Thoracic aorta (tissue), 2 donors: ENCODE data around the gene ATG10. TPM values are rescaled to one million over a fixed set of nuclear protein-coding genes. Genes with fewer than 3 reads are reported as not detected.

Experiments
- ATAC-seq: fragments of 150-250 bp; one replicate; pipeline ENCODE4 v1.8.0; 2017; ENCODE audit warnings: low read depth; ENCODE audit not compliant: insufficient number of reproducible peaks, low FRiP score
- DNase-seq: peaks from one replicate; pipeline ENCODE4 v3.0.0-alpha.2; 2020; ENCODE audit warnings: low spot score
- H3K27ac ChIP-seq, 2 donors: fragments of 200-600 bp; sonication (generic); 1 replicate in 1 of 2; 2 replicates in 1 of 2; pipeline ENCODE4 v1.5.1; 2016; ENCODE audit warnings: mild to moderate bottlenecking in 2 of 2, moderate library complexity in 2 of 2
- H3K27me3 ChIP-seq: fragments of 200-600 bp; sonication (generic); replicated peaks from 2 replicates; pipeline ENCODE4 v1.6.0; 2016; ENCODE audit warnings: mild to moderate bottlenecking; ENCODE audit not compliant: insufficient read depth
- H3K36me3 ChIP-seq: fragments of 200-600 bp; sonication (generic); one replicate; pipeline ENCODE4 v1.5.1; 2016
- H3K4me1 ChIP-seq, 2 donors: fragments of 200-600 bp; sonication (generic); 1 replicate in 1 of 2; 2 replicates in 1 of 2; pipeline versions ENCODE4 v1.5.1 to v1.6.0; 2016; ENCODE audit warnings: low read depth in 2 of 2, mild to moderate bottlenecking in 1 of 2; ENCODE audit not compliant: control insufficient read depth in 1 of 2
- H3K4me3 ChIP-seq: fragments of 200-600 bp; sonication (generic); 2 replicates; pipeline ENCODE4 v1.5.1; 2016; ENCODE audit warnings: mild to moderate bottlenecking
- H3K9me3 ChIP-seq: fragments of 200-600 bp; sonication (generic); 2 replicates; pipeline ENCODE4 v1.5.1; 2016
- total RNA-seq, 2 donors: library from RNA; depleted of rRNA; stranded (reverse); fragments of >200 nt; gene quantifications; one replicate each; pipeline versions ENCODE4 v1.1.0 to v1.2.3, GENCODE V29; 2016
- TF ChIP-seq, protein P1 (sequence below): fragments of 200-600 bp; sonication (generic); IDR thresholded peaks from one replicate; pipeline ENCODE4 v1.5.1; 2019; ENCODE audit warnings: antibody characterized with exemption

ATG10 gene
- total RNA-seq, 2 donors from 2014 or later, result 5.7 to 9.9 TPM

DNA sequence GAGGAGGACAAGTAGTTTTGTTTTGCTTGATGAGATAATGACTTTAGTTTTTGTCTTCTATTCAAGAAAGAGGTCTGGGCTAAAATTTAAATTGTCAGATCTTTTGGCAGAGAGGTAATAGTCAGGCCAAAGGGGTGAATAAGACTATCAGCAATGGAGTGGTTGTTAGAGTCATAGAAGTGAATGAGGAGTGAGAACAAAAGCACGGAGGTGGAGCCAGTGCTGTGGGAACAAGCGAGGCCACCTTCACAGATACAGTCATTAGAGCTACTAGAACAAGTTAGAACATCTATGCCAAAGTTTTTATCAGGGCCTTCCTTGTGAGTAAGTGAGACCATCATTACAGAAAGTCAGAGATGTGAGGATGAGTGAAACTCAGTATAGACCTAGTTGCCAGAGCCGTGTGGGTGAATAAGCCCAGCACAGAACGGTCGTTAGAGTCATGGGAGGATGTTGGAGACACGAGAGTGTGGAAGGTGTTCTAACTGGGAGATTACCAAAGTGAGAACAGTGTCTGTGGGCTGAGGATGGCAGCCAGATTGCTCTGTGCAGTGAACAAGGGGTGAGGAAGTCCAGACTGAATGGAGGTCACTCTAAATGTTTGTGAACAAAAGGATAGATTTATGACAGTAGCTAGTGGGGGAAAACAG lies 171.2 kb downstream of the ATG10 start:
- Histone ChIP-seq H3K4me1 (no peaks in the 10 kb centered on the region), H3K4me3 (no peak overlapping the region), H3K27ac (no peak overlapping the region), H3K27me3 (no peaks in the 10 kb centered on the region), H3K36me3 (no peaks in the 10 kb centered on the region), H3K9me3 (peaks cover 3% of the 10 kb centered on the region)
- TF ChIP-seq, protein P1, sequence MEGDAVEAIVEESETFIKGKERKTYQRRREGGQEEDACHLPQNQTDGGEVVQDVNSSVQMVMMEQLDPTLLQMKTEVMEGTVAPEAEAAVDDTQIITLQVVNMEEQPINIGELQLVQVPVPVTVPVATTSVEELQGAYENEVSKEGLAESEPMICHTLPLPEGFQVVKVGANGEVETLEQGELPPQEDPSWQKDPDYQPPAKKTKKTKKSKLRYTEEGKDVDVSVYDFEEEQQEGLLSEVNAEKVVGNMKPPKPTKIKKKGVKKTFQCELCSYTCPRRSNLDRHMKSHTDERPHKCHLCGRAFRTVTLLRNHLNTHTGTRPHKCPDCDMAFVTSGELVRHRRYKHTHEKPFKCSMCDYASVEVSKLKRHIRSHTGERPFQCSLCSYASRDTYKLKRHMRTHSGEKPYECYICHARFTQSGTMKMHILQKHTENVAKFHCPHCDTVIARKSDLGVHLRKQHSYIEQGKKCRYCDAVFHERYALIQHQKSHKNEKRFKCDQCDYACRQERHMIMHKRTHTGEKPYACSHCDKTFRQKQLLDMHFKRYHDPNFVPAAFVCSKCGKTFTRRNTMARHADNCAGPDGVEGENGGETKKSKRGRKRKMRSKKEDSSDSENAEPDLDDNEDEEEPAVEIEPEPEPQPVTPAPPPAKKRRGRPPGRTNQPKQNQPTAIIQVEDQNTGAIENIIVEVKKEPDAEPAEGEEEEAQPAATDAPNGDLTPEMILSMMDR, result no peak
- no peak for DNase-seq
- ATAC-seq, result no peak

DNA sequence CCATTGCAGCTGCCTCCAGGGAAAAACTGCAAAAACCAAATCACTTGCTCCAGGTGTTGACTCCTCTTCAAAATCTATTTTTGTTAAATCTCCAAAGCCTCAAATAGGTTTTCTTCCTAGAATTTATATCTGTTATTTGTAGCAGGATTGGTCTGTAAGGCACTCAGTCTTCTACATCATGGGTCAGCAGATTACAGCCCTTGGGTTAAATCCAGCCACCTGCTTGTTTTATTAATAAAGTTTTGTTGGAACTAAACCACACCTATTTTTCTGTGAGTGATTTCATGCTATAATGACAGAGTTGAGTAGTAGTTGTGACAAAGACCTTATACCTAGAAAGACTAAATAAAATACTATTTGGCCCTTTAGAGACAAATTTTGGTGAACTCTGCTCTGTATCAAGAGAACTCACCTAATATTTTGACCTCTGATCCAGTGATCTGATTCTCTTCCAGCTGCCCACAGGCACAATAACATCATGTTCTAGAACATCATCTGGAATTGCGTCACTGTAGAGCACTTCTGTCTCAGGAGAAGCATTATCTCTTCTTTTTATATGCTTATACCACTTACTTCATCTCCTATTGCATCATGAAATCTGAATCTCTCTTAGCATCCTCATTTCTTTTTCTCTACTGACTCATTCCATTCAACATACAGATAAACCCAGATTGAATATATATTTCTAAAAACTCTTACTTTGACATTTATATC lies 176.2 kb downstream of the ATG10 start:
- H3K27me3 ChIP-seq, result no peaks in the 10 kb centered on the region
- H3K36me3 ChIP-seq, result no peaks in the 10 kb centered on the region
- ATAC-seq, result no peak
- no peaks in the 10 kb centered on the region for H3K4me1 ChIP-seq
- H3K4me3 ChIP-seq, result no peak overlapping the region
- no peak overlapping the region for H3K27ac ChIP-seq
- TF ChIP-seq, protein P1, result no peak
- no peak for DNase-seq
- H3K9me3 ChIP-seq, result peaks cover 3% of the 10 kb centered on the region

DNA sequence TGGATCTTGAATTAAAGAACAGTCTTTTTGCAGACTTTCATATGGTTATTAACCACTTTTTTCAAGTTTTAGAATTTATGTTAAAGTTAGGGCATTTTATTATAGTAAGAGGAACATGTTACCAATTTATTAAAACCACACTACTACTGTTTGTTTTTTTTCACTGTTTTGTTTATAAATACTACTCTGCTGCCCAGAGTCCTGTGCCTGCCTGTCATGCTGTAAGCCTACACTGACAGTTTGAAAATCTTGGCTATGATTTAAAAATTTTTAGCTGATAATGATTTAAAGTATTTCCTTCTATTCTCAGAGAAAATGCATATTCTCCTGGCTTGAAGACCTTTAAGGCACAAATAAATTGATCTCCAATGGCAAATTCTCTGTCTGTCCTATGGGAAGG lies 177.6 kb downstream of the ATG10 start:
- Histone ChIP-seq H3K36me3 (no peaks in the 10 kb centered on the region), H3K4me3 (no peak overlapping the region), H3K9me3 (peaks cover 3% of the 10 kb centered on the region), H3K27ac (no peak overlapping the region), H3K27me3 (no peaks in the 10 kb centered on the region), H3K4me1 (no peaks in the 10 kb centered on the region)
- DNase-seq (no peak), ATAC-seq (no peak)
- TF ChIP-seq, protein P1, result no peak

DNA sequence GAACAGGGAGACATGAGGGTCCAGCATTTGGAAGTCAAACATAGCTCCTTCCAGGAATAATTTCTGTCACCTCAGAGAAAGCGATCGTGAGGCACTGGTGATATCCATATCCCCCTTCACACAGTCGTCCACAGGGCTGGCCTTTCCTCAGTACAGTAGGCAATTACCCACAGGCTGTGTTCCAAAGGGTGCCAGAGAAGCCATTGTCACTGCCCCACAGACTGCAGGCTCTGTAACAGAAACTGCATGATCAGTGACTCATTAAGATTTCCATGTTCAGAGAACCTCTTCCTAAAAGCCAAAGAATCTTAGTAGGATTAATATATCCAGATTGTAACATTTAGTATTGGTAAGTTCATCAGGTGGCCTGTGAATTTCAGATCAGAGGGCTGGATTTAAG lies 178.7 kb downstream of the ATG10 start:
- no peak overlapping the region for H3K4me3 ChIP-seq
- ATAC-seq (no peak), DNase-seq (no peak)
- TF ChIP-seq, protein P1, result no peak
- H3K27me3 ChIP-seq, result no peaks in the 10 kb centered on the region
- no peaks in the 10 kb centered on the region for H3K9me3 ChIP-seq
- no peak overlapping the region for H3K27ac ChIP-seq
- no peaks in the 10 kb centered on the region for H3K36me3 ChIP-seq
- no peaks in the 10 kb centered on the region for H3K4me1 ChIP-seq

DNA sequence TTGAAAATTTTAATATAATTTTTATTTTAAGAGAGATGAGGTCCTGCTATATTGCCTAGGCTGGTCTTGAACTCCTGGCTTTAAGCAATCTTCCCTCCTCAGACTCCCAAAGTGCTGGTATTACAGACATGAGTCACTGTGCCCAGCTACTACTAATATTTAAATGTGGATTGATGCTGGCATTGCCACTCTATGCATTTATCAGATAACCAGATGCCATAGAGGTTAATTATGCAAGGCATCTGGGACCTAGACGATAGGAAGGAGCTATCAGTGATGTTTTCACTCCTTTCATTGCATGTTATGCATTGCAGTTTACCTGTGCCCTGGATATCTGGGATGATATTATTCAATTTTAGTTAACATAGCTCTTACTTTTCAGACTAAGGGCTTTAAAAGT lies 179.4 kb downstream of the ATG10 start:
- Histone ChIP-seq H3K36me3 (no peaks in the 10 kb centered on the region), H3K9me3 (no peaks in the 10 kb centered on the region), H3K27ac (no peak overlapping the region), H3K4me1 (no peaks in the 10 kb centered on the region), H3K27me3 (no peaks in the 10 kb centered on the region), H3K4me3 (no peak overlapping the region)
- ATAC-seq (no peak), DNase-seq (no peak)
- TF ChIP-seq, protein P1, result no peak
